ENCODE results near the gene CCL27. TPM values are rescaled to one million over a fixed set of nuclear protein-coding genes. Genes with fewer than 3 reads are reported as not detected.

CCL27 gene
- total and polyA plus RNA-seq, 8 donors: 0.49 to 1.6 (median 0.77) TPM; not detected in 1

GRCh38 chr9:34637356-34638137 lies 24.9 kb downstream of the CCL27 start, which contains the start of gene SIGMAR1:
SIGMAR1 (minus strand) TSS chr9:34637787; CDS start chr9:34637697, 90 bp downstream.
- no peaks in the 10 kb centered on the region for H3K27me3 ChIP-seq
- ATAC-seq (peak; percentile 99), DNase-seq (peak; percentile 93 to 98 (median 94))
- H3K4me3 ChIP-seq: peak within 1 kb of the TSS; percentile 66 to 70
- no peak for TF ChIP-seq CTCF (IDR thresholded peaks at IDR 0.05)
- peak within 1 kb of the TSS; percentile 68 to 84 for H3K27ac ChIP-seq
- peaks cover 0 to 9% of the 10 kb centered on the region in 2 donors for H3K36me3 ChIP-seq
- peaks cover 11 to 28% of the 10 kb centered on the region in 2 donors for H3K4me1 ChIP-seq
- no peaks in the 10 kb centered on the region for H3K9me3 ChIP-seq
- intact Hi-C loops (cut with DNase I): no loop called here

GRCh38 chr9:34636791-34637355 lies 25.6 kb downstream of the CCL27 start:
- Histone ChIP-seq H3K9me3 (no peaks in the 10 kb centered on the region), H3K4me3 (peak overlapping the region; percentile 66 to 70), H3K27ac (peak overlapping the region; percentile 68 to 84), H3K4me1 (peaks cover 11 to 28% of the 10 kb centered on the region in 2 donors), H3K27me3 (no peaks in the 10 kb centered on the region), H3K36me3 (peaks cover 0 to 9% of the 10 kb centered on the region in 2 donors)
- no peak for TF ChIP-seq CTCF (IDR thresholded peaks at IDR 0.05)
- intact Hi-C loops (cut with DNase I): no loop called here
- DNase-seq (no peak), ATAC-seq (no peak)

- no peak for TF ChIP-seq CTCF (IDR thresholded peaks at IDR 0.05)
- intact Hi-C loops (cut with DNase I): no loop called here
- peaks cover 0 to 7% of the 10 kb centered on the region in 2 donors for H3K27me3 ChIP-seq
These were observed 26.9 kb downstream of the CCL27 start for GRCh38 chr9:34635556-34635955.

GRCh38 chr9:34634551-34635248 lies 27.8 kb downstream of the CCL27 start:
- ATAC-seq (no peak), DNase-seq (no peak)
- Histone ChIP-seq H3K4me3 (no peak overlapping the region), H3K4me1 (peaks cover 11 to 28% of the 10 kb centered on the region in 2 donors), H3K27me3 (peaks cover 5 to 16% of the 10 kb centered on the region in 2 donors), H3K36me3 (peaks cover 0 to 9% of the 10 kb centered on the region in 2 donors), H3K27ac (no peak overlapping the region), H3K9me3 (no peaks in the 10 kb centered on the region)
- intact Hi-C loops (cut with DNase I): no loop called here
- TF ChIP-seq CTCF (IDR thresholded peaks at IDR 0.05): no peak

More at GRCh38 chr9:34635556-34635955, 26.9 kb downstream of the CCL27 start:
- H3K36me3 ChIP-seq: peaks cover 0 to 9% of the 10 kb centered on the region in 2 donors
- H3K4me1 ChIP-seq: peaks cover 11 to 28% of the 10 kb centered on the region in 2 donors
- DNase-seq (no peak), ATAC-seq (no peak)
- no peak overlapping the region for H3K27ac ChIP-seq
- H3K9me3 ChIP-seq: no peaks in the 10 kb centered on the region
- no peak overlapping the region for H3K4me3 ChIP-seq

Measured in left lung (tissue), 10 donors.